ENCODE results near the gene MRPS34. TPM values are rescaled to one million over a fixed set of nuclear protein-coding genes. Genes with fewer than 3 reads are reported as not detected.

Gene MRPS34
- total RNA-seq, 1 donor from 2014 or later: 118 TPM

GRCh38 chr16:1782408-1783264 lies 9.7 kb upstream of the MRPS34 start, which contains the start of the genes NUBP2 and SPSB3:
Gene NUBP2 (plus strand): TSS chr16:1782960. CDS start chr16:1783021, 61 bp downstream.
Gene SPSB3 (minus strand): TSS chr16:1782571. CDS start chr16:1781483, 1,088 bp downstream.
- intact Hi-C loops (cut with micrococcal nuclease): loop anchor here (1.0 to 2.0 kb wide), 6 partner anchors 9 to 372 kb away; partner anchors contain the start of genes HAGH, MAPK8IP3, MRPS34 and MSRB1

GRCh38 chr16:1781758-1782407 lies 8.9 kb upstream of the MRPS34 start:
- intact Hi-C loops (cut with micrococcal nuclease): loop anchor here (1.0 to 2.0 kb wide), 6 partner anchors 9 to 373 kb away; partner anchors contain the start of genes HAGH, MAPK8IP3, MRPS34 and MSRB1

GRCh38 chr16:1781254-1781653 lies 8.3 kb upstream of the MRPS34 start:
- intact Hi-C loops (cut with micrococcal nuclease): no loop called here

GRCh38 chr16:1780677-1781072 lies 7.7 kb upstream of the MRPS34 start:
- intact Hi-C loops (cut with micrococcal nuclease): no loop called here

- intact Hi-C loops (cut with micrococcal nuclease): loop anchor here (10.0 kb wide), 1 partner anchor 245 kb away; the partner anchor contains the start of gene TMEM204
Observed at GRCh38 chr16:1779741-1780676, 7.1 kb upstream of the MRPS34 start.

GRCh38 chr16:1779234-1779701 lies 6.3 kb upstream of the MRPS34 start:
- intact Hi-C loops (cut with micrococcal nuclease): loop anchor here (10.0 kb wide), 1 partner anchor 244 kb away; the partner anchor contains the start of gene TMEM204

GRCh38 chr16:1778200-1779179 lies 5.6 kb upstream of the MRPS34 start:
- intact Hi-C loops (cut with micrococcal nuclease): loop anchor here (10.0 kb wide), 1 partner anchor 244 kb away; the partner anchor contains the start of gene TMEM204

- intact Hi-C loops (cut with micrococcal nuclease): loop anchor here (10.0 kb wide), 1 partner anchor 243 kb away; the partner anchor contains the start of gene TMEM204
Observed at GRCh38 chr16:1777375-1778199, 4.7 kb upstream of the MRPS34 start.

GRCh38 chr16:1776991-1777374 lies 4.0 kb upstream of the MRPS34 start:
- intact Hi-C loops (cut with micrococcal nuclease): loop anchor here (10.0 kb wide), 1 partner anchor 242 kb away; the partner anchor contains the start of gene TMEM204

- intact Hi-C loops (cut with micrococcal nuclease): loop anchor here (10.0 kb wide), 1 partner anchor 242 kb away; the partner anchor contains the start of gene TMEM204
Observed at GRCh38 chr16:1776672-1776955, 3.7 kb upstream of the MRPS34 start.

- intact Hi-C loops (cut with micrococcal nuclease): loop anchor here (10.0 kb wide), 1 partner anchor 241 kb away; the partner anchor contains the start of gene TMEM204
Observed at GRCh38 chr16:1775846-1776671, 3.1 kb upstream of the MRPS34 start.

GRCh38 chr16:1775006-1775845 lies 2.3 kb upstream of the MRPS34 start:
- intact Hi-C loops (cut with micrococcal nuclease): loop anchor here (10.0 kb wide), 1 partner anchor 240 kb away; the partner anchor contains the start of gene TMEM204

GRCh38 chr16:1774448-1774780 lies 1.5 kb upstream of the MRPS34 start:
- intact Hi-C loops (cut with micrococcal nuclease): loop anchor here (5.0 to 10.0 kb wide), 4 partner anchors 240 to 898 kb away; partner anchors contain the start of gene TMEM204

- intact Hi-C loops (cut with micrococcal nuclease): loop anchor here (1.0 to 10.0 kb wide), 10 partner anchors 8 to 898 kb away; partner anchors contain the start of genes CLCN7, CRAMP1, FAHD1 and HAGH
Observed at GRCh38 chr16:1773703-1774447, 941 bp upstream of the MRPS34 start.

GRCh38 chr16:1772362-1772907 lies 499 bp downstream of the MRPS34 start, which contains the start of gene EME2:
Gene EME2 (plus strand): TSS chr16:1772810. CDS start chr16:1773228, 418 bp downstream.
- intact Hi-C loops (cut with micrococcal nuclease): loop anchor here (2.0 to 10.0 kb wide), 8 partner anchors 54 to 900 kb away; partner anchors contain the start of genes CLCN7, CRAMP1, FAHD1 and HAGH
